Measurements from ENCODE around the gene LIN37. TPM values are rescaled to one million over a fixed set of nuclear protein-coding genes. Genes with fewer than 3 reads are reported as not detected.

The LIN37 gene
- total RNA-seq, 1 donor: 9.0 TPM

DNA sequence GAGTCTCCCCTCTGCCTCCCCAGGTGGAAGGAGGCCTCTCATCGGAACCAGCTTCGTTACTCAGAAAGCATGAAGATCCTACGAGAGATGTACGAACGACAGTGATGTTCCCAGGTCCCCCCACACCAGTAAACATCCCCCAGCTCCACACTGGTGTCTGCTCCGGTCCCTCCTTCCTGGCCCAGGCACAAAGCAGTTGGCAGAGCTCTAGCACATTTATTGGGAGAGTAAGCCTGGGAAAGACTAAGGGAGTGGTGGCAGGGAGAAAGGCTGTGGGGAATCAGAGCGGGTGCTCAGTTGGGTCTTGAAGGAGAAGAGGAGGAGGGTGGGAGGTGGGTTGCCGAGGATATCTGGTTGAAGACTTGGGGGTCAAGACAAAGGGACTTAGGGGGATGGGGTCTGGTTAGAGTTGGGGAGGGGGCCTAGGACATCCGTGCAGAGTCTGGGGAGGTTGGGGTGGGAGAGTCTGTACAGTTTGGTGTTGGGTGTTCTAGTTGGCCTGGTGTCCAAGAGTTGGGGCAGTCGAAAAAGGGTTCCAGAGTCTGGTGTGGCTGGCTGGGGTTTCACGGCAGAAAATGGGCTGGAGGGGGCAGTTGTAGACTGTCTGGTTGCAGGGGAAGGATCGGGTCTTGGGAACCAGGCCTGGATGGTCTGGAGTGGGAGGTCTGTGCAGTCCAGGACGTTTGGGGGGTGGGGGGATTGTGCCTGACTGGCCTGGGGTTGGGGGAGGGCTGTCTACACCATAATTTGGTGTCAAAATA is 6.2 kb downstream of the LIN37 start:
- Histone ChIP-seq H2AFZ (ENCODE audit: low read length) (no peak overlapping the region), H3K4me3 (ENCODE audit: insufficient read depth, low read length) (peak overlapping the region; percentile 76), H3K4me1 (ENCODE audit: insufficient read depth, low read length) (peaks cover 29% of the 10 kb centered on the region), H3K9me3 (ENCODE audit: low read depth, low read length) (no peaks in the 10 kb centered on the region), H3K4me2 (ENCODE audit: insufficient read depth, low read length) (peak overlapping the region; percentile 64), H3K36me3 (ENCODE audit: insufficient read depth, low read length) (peaks cover 26% of the 10 kb centered on the region), H3K79me2 (ENCODE audit: insufficient read depth, low read length) (peaks cover 24% of the 10 kb centered on the region), H3K27me3 (ENCODE audit: insufficient read depth, low read length) (no peaks in the 10 kb centered on the region), H3K27ac (ENCODE audit: low read depth, low read length) (peak overlapping the region; percentile 84), H4K20me1 (ENCODE audit: insufficient read depth, low read length) (peaks cover 14% of the 10 kb centered on the region)
- TF ChIP-seq, protein P1, sequence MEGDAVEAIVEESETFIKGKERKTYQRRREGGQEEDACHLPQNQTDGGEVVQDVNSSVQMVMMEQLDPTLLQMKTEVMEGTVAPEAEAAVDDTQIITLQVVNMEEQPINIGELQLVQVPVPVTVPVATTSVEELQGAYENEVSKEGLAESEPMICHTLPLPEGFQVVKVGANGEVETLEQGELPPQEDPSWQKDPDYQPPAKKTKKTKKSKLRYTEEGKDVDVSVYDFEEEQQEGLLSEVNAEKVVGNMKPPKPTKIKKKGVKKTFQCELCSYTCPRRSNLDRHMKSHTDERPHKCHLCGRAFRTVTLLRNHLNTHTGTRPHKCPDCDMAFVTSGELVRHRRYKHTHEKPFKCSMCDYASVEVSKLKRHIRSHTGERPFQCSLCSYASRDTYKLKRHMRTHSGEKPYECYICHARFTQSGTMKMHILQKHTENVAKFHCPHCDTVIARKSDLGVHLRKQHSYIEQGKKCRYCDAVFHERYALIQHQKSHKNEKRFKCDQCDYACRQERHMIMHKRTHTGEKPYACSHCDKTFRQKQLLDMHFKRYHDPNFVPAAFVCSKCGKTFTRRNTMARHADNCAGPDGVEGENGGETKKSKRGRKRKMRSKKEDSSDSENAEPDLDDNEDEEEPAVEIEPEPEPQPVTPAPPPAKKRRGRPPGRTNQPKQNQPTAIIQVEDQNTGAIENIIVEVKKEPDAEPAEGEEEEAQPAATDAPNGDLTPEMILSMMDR (IDR thresholded peaks at IDR 0.05; ENCODE audit: extremely low read depth, low read depth, low read length): no peak
- DNase-seq (ENCODE audit: insufficient read length, low spot score, missing footprints): peak; percentile 69

GRCh38 chr19:35755131-35755549 is 6.8 kb downstream of the LIN37 start:
- Histone ChIP-seq H3K4me2 (ENCODE audit: insufficient read depth, low read length) (peak overlapping the region; percentile 64), H2AFZ (ENCODE audit: low read length) (no peak overlapping the region)

GRCh38 chr19:35755550-35756376 is 7.4 kb downstream of the LIN37 start:
- H3K4me2 ChIP-seq (ENCODE audit: insufficient read depth, low read length): peak overlapping the region; percentile 64
- peaks cover 10% of the 10 kb centered on the region for H4K20me1 ChIP-seq (ENCODE audit: insufficient read depth, low read length)
- DNase-seq (ENCODE audit: insufficient read length, low spot score, missing footprints): peak; percentile 91
- H2AFZ ChIP-seq (ENCODE audit: low read length): peak overlapping the region; percentile 51
- peaks cover 34% of the 10 kb centered on the region for H3K36me3 ChIP-seq (ENCODE audit: insufficient read depth, low read length)
- TF ChIP-seq, protein P1 (IDR thresholded peaks at IDR 0.05; ENCODE audit: extremely low read depth, low read depth, low read length): no peak
- H3K27me3 ChIP-seq (ENCODE audit: insufficient read depth, low read length): no peaks in the 10 kb centered on the region
- H3K4me3 ChIP-seq (ENCODE audit: insufficient read depth, low read length): peak overlapping the region; percentile 76
- H3K27ac ChIP-seq (ENCODE audit: low read depth, low read length): peak overlapping the region; percentile 84
- H3K79me2 ChIP-seq (ENCODE audit: insufficient read depth, low read length): peaks cover 24% of the 10 kb centered on the region
- H3K9me3 ChIP-seq (ENCODE audit: low read depth, low read length): no peaks in the 10 kb centered on the region
- peaks cover 28% of the 10 kb centered on the region for H3K4me1 ChIP-seq (ENCODE audit: insufficient read depth, low read length)

More at GRCh38 chr19:35755131-35755549, 6.8 kb downstream of the LIN37 start:
- Histone ChIP-seq H3K9me3 (ENCODE audit: low read depth, low read length) (no peaks in the 10 kb centered on the region), H3K4me1 (ENCODE audit: insufficient read depth, low read length) (peaks cover 27% of the 10 kb centered on the region), H3K27me3 (ENCODE audit: insufficient read depth, low read length) (no peaks in the 10 kb centered on the region), H3K36me3 (ENCODE audit: insufficient read depth, low read length) (peaks cover 27% of the 10 kb centered on the region), H3K79me2 (ENCODE audit: insufficient read depth, low read length) (peaks cover 24% of the 10 kb centered on the region), H4K20me1 (ENCODE audit: insufficient read depth, low read length) (peaks cover 15% of the 10 kb centered on the region), H3K27ac (ENCODE audit: low read depth, low read length) (peak overlapping the region; percentile 84), H3K4me3 (ENCODE audit: insufficient read depth, low read length) (peak overlapping the region; percentile 76)
- no peak for DNase-seq (ENCODE audit: insufficient read length, low spot score, missing footprints)
- TF ChIP-seq, protein P1 (IDR thresholded peaks at IDR 0.05; ENCODE audit: extremely low read depth, low read depth, low read length): no peak
